ENCODE data around the gene TMEM232.

TMEM232 gene

GRCh38 chr5:110469486-110469885, 257.0 kb downstream of the TMEM232 start:
- TF ChIP-seq CTCF (conservative IDR thresholded peaks at IDR 0.05), result no peak
- no peak for TF ChIP-seq ZFX (IDR thresholded peaks at IDR 0.05)
- H3K27ac ChIP-seq, result no peak overlapping the region

- no peak overlapping the region for H3K27ac ChIP-seq
- TF ChIP-seq ZFX (IDR thresholded peaks at IDR 0.05), result no peak
- no peak for TF ChIP-seq CTCF (conservative IDR thresholded peaks at IDR 0.05)
Measured at GRCh38 chr5:110463106-110463505, 263.4 kb downstream of the TMEM232 start.

- TF ChIP-seq CTCF (conservative IDR thresholded peaks at IDR 0.05) (no peak), ZFX (IDR thresholded peaks at IDR 0.05) (no peak)
- H3K27ac ChIP-seq, result no peak overlapping the region
Measured at GRCh38 chr5:110460837-110461236, 265.6 kb downstream of the TMEM232 start.

GRCh38 chr5:110458313-110458712, 268.2 kb downstream of the TMEM232 start:
- no peak overlapping the region for H3K27ac ChIP-seq
- TF ChIP-seq CTCF (conservative IDR thresholded peaks at IDR 0.05) (no peak), ZFX (IDR thresholded peaks at IDR 0.05) (no peak)

- no peak overlapping the region for H3K27ac ChIP-seq
- no peak for TF ChIP-seq CTCF (conservative IDR thresholded peaks at IDR 0.05)
- no peak for TF ChIP-seq ZFX (IDR thresholded peaks at IDR 0.05)
Measured at GRCh38 chr5:110442856-110443255, 283.6 kb downstream of the TMEM232 start.

GRCh38 chr5:110441035-110441434, 285.4 kb downstream of the TMEM232 start:
- TF ChIP-seq CTCF (conservative IDR thresholded peaks at IDR 0.05) (peak; percentile 68), ZFX (IDR thresholded peaks at IDR 0.05) (no peak)
- H3K27ac ChIP-seq, result no peak overlapping the region

- H3K27ac ChIP-seq, result no peak overlapping the region
- no peak for TF ChIP-seq CTCF (conservative IDR thresholded peaks at IDR 0.05)
- no peak for TF ChIP-seq ZFX (IDR thresholded peaks at IDR 0.05)
Measured at GRCh38 chr5:110440058-110440457, 286.4 kb downstream of the TMEM232 start.
